Measurements from ENCODE around the gene DMRT1. TPM values are rescaled to one million over a fixed set of nuclear protein-coding genes. Genes with fewer than 3 reads are reported as not detected.

Gene DMRT1
- total RNA-seq, 1 donor from 2014 or later = not detected

DNA sequence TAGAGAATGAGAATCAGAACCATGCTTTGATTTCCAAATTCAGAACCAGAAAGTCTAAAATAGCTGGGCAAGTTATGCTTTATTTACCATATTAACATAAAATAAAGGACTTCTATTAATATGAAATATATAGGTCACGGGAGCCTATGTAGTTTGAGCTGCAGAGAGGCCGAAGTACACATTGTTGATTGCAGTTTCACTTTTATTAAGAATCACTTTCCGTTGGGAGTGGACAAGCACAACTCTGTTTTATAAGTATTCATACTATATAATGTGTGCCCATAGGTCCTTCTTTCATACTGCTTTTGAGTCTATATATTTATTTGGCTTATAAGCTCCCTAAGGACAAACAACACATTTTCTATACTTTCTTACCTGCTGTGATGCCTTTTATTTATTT, 76.2 kb downstream of the DMRT1 start:
- Mint-ChIP-seq H3K27me3 (ENCODE audit: unreplicated experiment) (no peaks in the 10 kb centered on the region), H3K4me3 (ENCODE audit: unreplicated experiment) (no peak overlapping the region), H3K36me3 (ENCODE audit: unreplicated experiment) (no peaks in the 10 kb centered on the region), H3K27ac (ENCODE audit: unreplicated experiment) (no peak overlapping the region), H3K9me3 (ENCODE audit: unreplicated experiment) (no peaks in the 10 kb centered on the region), H3K4me1 (ENCODE audit: unreplicated experiment) (no peaks in the 10 kb centered on the region)
- DNase-seq (ENCODE audit: extremely low spot score, unreplicated experiment) = no peak
- TF ChIP-seq, protein P1, sequence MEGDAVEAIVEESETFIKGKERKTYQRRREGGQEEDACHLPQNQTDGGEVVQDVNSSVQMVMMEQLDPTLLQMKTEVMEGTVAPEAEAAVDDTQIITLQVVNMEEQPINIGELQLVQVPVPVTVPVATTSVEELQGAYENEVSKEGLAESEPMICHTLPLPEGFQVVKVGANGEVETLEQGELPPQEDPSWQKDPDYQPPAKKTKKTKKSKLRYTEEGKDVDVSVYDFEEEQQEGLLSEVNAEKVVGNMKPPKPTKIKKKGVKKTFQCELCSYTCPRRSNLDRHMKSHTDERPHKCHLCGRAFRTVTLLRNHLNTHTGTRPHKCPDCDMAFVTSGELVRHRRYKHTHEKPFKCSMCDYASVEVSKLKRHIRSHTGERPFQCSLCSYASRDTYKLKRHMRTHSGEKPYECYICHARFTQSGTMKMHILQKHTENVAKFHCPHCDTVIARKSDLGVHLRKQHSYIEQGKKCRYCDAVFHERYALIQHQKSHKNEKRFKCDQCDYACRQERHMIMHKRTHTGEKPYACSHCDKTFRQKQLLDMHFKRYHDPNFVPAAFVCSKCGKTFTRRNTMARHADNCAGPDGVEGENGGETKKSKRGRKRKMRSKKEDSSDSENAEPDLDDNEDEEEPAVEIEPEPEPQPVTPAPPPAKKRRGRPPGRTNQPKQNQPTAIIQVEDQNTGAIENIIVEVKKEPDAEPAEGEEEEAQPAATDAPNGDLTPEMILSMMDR (IDR thresholded peaks at IDR 0.05) = no peak

DNA sequence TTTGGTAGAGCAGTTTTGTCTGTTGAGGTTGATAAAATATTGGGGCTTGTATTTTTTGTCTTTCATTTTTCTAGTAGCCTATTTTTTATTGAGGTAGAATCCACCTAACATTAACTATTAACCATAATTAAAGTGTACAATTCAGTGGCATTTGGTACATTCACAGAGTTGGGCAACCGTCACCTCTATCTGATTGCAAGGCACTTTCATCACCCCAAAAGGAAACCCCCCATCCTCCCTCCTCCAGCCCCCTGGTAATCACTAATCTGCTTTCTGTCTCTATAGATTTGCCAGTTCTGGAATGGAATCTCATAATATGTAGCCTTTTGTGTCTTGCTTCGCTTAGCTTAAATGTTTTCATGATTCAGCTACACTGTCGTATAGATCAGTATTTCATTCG, 79.4 kb downstream of the DMRT1 start:
- H3K4me1 Mint-ChIP-seq (ENCODE audit: unreplicated experiment) = no peaks in the 10 kb centered on the region
- H3K9me3 Mint-ChIP-seq (ENCODE audit: unreplicated experiment) = no peaks in the 10 kb centered on the region
- no peak for DNase-seq (ENCODE audit: extremely low spot score, unreplicated experiment)
- no peaks in the 10 kb centered on the region for H3K36me3 Mint-ChIP-seq (ENCODE audit: unreplicated experiment)
- H3K27ac Mint-ChIP-seq (ENCODE audit: unreplicated experiment) = no peak overlapping the region
- no peaks in the 10 kb centered on the region for H3K27me3 Mint-ChIP-seq (ENCODE audit: unreplicated experiment)
- H3K4me3 Mint-ChIP-seq (ENCODE audit: unreplicated experiment) = no peak overlapping the region
- TF ChIP-seq, protein P1 (IDR thresholded peaks at IDR 0.05) = no peak

DNA sequence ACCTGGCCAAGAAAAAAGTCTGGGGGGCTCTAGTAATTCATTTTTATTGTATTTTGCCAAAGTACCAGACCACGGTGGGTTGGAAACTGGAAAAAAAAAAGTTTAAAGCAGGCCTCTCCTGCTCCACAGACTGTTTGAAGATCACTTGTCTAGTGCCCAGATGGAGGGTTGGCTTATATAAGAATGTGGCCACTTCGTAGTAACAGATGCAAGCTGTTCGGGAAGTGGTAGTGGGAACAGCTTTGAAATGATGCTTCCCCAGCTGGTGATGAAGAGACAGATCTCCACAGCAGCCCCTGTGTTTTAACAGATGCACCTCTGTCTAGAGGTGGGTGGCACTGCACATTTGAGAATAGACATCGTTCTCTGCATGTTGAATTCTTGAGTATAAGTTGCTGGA, 80.7 kb downstream of the DMRT1 start:
- Mint-ChIP-seq H3K4me3 (ENCODE audit: unreplicated experiment) (no peak overlapping the region), H3K36me3 (ENCODE audit: unreplicated experiment) (no peaks in the 10 kb centered on the region)

DNA sequence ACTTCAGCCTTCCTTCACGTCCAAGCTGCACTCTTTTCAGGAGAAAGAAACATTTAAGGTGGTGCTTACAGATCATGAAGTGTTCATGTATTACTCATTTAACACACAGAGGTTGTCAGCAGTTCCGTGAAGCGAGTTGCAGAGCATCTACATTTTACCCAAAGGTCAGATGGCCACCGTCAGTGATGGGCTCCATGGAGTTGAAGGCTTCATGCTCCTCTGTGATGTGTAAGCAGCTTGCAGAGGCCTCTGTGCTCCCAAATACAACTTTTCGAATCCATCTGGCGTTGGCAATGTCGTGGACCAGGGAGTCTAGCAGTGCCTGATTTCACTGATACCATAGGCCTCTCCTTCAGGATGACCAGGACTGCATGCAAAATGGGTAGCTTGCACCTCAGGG, 81.2 kb downstream of the DMRT1 start:
- Mint-ChIP-seq H3K27me3 (ENCODE audit: unreplicated experiment) (no peaks in the 10 kb centered on the region), H3K4me3 (ENCODE audit: unreplicated experiment) (no peak overlapping the region), H3K4me1 (ENCODE audit: unreplicated experiment) (no peaks in the 10 kb centered on the region), H3K27ac (ENCODE audit: unreplicated experiment) (no peak overlapping the region), H3K36me3 (ENCODE audit: unreplicated experiment) (no peaks in the 10 kb centered on the region), H3K9me3 (ENCODE audit: unreplicated experiment) (no peaks in the 10 kb centered on the region)
- DNase-seq (ENCODE audit: extremely low spot score, unreplicated experiment) = no peak
- TF ChIP-seq, protein P1 (IDR thresholded peaks at IDR 0.05) = no peak

More for the DNA sequence above, 80.7 kb downstream of the DMRT1 start:
- H3K27ac Mint-ChIP-seq (ENCODE audit: unreplicated experiment) = no peak overlapping the region
- no peaks in the 10 kb centered on the region for H3K4me1 Mint-ChIP-seq (ENCODE audit: unreplicated experiment)
- H3K27me3 Mint-ChIP-seq (ENCODE audit: unreplicated experiment) = no peaks in the 10 kb centered on the region
- DNase-seq (ENCODE audit: extremely low spot score, unreplicated experiment) = no peak
- no peaks in the 10 kb centered on the region for H3K9me3 Mint-ChIP-seq (ENCODE audit: unreplicated experiment)
- TF ChIP-seq, protein P1 (IDR thresholded peaks at IDR 0.05) = no peak

DNA sequence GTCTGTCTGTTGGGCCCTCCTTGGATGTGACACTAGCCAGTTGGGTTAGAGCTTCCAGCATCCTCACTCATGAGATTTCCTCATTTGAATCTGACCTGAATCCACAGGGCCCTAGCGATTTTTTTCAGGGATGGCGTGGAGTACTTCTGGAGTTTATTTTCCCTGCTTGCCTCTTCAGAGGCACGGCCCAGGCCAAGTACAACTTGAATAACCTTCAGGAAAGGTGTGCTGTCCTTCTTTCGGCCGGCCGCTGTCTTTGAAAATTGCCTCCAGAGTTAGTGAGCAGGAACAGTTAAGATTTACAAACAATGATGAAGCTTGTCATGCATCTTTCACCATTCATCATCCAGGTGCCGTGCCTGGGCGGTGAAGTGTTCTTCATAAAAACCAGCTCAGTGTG, 85.5 kb downstream of the DMRT1 start:
- no peak overlapping the region for H3K27ac Mint-ChIP-seq (ENCODE audit: unreplicated experiment)
- H3K4me3 Mint-ChIP-seq (ENCODE audit: unreplicated experiment) = no peak overlapping the region
- H3K36me3 Mint-ChIP-seq (ENCODE audit: unreplicated experiment) = no peaks in the 10 kb centered on the region
- TF ChIP-seq, protein P1 (IDR thresholded peaks at IDR 0.05) = no peak
- peaks cover 4% of the 10 kb centered on the region for H3K9me3 Mint-ChIP-seq (ENCODE audit: unreplicated experiment)
- H3K4me1 Mint-ChIP-seq (ENCODE audit: unreplicated experiment) = no peaks in the 10 kb centered on the region
- H3K27me3 Mint-ChIP-seq (ENCODE audit: unreplicated experiment) = no peaks in the 10 kb centered on the region
- DNase-seq (ENCODE audit: extremely low spot score, unreplicated experiment) = no peak

Data from osteocyte (in vitro differentiated cells).